SJSA1 (cell line): Measurements from ENCODE around the gene TXNIP. TPM values are rescaled to one million over a fixed set of nuclear protein-coding genes. Genes with fewer than 3 reads are reported as not detected.
A peak's percentile ranks its signal among the peaks of the same experiment; 100 is the strongest.

ENCODE experiments used
- DNase-seq, 2 experiments: peaks; one replicate each; pipeline ENCODE4 v3.0.0-alpha.2; 2015 to 2020; ENCODE audit warnings: low spot score in 2 of 2, low read depth in 1 of 2
- H3K27ac ChIP-seq: fragments of 250-450 bp; sonication (Bioruptor Pico); 2 replicates; pipeline ENCODE4 v1.5.1; 2020; ENCODE audit warnings: mild to moderate bottlenecking, moderate library complexity
- H3K27me3 ChIP-seq: fragments of 250-450 bp; sonication (Bioruptor Pico); replicated peaks from 2 replicates; pipeline ENCODE4 v1.5.1; 2020; ENCODE audit warnings: mild to moderate bottlenecking, moderate library complexity
- H3K36me3 ChIP-seq: fragments of 250-450 bp; sonication (Bioruptor Pico); 2 replicates; pipeline ENCODE4 v1.5.1; 2020; ENCODE audit warnings: mild to moderate bottlenecking
- H3K4me1 ChIP-seq: fragments of 250-450 bp; sonication (Bioruptor Pico); replicated peaks from 2 replicates; pipeline ENCODE4 v1.6.1; 2021; ENCODE audit warnings: mild to moderate bottlenecking
- H3K4me3 ChIP-seq: fragments of 250-450 bp; sonication (Bioruptor Pico); 2 replicates; pipeline ENCODE4 v1.5.1; 2020; ENCODE audit warnings: mild to moderate bottlenecking
- H3K9me3 ChIP-seq: fragments of 250-450 bp; sonication (Bioruptor Pico); replicated peaks from 2 replicates; pipeline ENCODE4 v1.5.1; 2020; ENCODE audit warnings: mild to moderate bottlenecking
- total RNA-seq: library from RNA; depleted of rRNA; stranded (reverse); fragments of >200 nt; shearing (Covaris generic); gene quantifications from 2 replicates; pipeline ENCODE4 v1.2.3, GENCODE V29; 2014

Gene TXNIP
- total RNA-seq, 1 experiment from 2014 or later: 82.5 TPM

DNA sequence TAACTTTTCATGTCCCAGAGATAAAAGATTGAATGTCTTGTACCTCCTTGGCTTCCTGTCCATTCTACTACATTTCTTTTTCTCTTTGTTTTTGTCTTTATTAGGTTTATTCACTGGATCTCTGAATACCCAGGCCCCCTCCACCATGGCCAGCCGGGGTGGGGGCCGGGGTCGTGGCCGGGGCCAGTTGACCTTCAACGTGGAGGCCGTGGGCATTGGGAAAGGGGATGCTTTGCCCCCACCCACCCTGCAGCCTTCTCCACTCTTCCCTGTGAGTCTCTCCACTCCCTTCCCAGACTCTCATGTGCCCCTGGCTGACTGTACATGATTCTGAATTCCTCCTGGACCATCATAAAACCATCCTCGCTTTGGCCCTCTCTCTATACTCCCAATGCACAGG is 21.7 kb downstream of the TXNIP start:
- H3K4me3 ChIP-seq: no peak overlapping the region
- no peak overlapping the region for H3K27ac ChIP-seq
- DNase-seq: no peak
- H3K36me3 ChIP-seq: 0 out of 2 replicates have a peak, but pooled peaks cover 4% of the 10 kb centered on the region
- H3K27me3 ChIP-seq: no peaks in the 10 kb centered on the region
- peaks cover 36% of the 10 kb centered on the region for H3K4me1 ChIP-seq
- H3K9me3 ChIP-seq: no peaks in the 10 kb centered on the region

- Histone ChIP-seq H3K27ac (no peak overlapping the region), H3K9me3 (no peaks in the 10 kb centered on the region), H3K36me3 (no peaks in the 10 kb centered on the region), H3K4me1 (peaks cover 21% of the 10 kb centered on the region), H3K27me3 (no peaks in the 10 kb centered on the region), H3K4me3 (no peak overlapping the region)
- peak in 1 of 2 experiments; percentile 38 for DNase-seq
These were observed 23.8 kb downstream of the TXNIP start for GRCh38 chr1:145972580-145972979.

DNA sequence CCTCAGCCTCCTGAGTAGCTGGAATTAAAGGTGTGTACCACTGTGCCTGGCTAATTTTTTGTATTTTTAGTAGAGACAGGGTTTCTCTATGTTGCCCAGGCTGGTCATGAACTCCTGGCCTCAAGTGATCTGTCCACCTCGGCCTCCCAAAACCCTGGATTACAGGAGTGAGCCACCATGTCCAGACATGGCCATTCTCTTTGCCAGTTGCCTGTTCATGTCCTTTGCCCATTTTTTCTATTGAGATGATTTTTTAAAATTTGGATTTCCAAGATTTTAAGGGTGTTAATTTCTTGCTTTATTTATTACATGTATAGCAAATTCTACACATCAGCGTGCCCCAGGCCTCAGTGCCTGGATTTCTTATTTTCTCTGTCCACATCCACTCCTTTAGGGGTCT is 29.1 kb downstream of the TXNIP start:
- no peaks in the 10 kb centered on the region for H3K27me3 ChIP-seq
- H3K27ac ChIP-seq: no peak overlapping the region
- H3K4me1 ChIP-seq: peaks cover 31% of the 10 kb centered on the region
- no peak overlapping the region for H3K4me3 ChIP-seq
- DNase-seq: no peak
- no peaks in the 10 kb centered on the region for H3K36me3 ChIP-seq
- H3K9me3 ChIP-seq: no peaks in the 10 kb centered on the region

GRCh38 chr1:145965119-145965744 is 31.1 kb downstream of the TXNIP start:
- Histone ChIP-seq H3K4me3 (peak overlapping the region; percentile 50), H3K9me3 (no peaks in the 10 kb centered on the region), H3K27me3 (no peaks in the 10 kb centered on the region), H3K36me3 (no peaks in the 10 kb centered on the region), H3K4me1 (peaks cover 46% of the 10 kb centered on the region), H3K27ac (no peak overlapping the region)
- DNase-seq: no peak

DNA sequence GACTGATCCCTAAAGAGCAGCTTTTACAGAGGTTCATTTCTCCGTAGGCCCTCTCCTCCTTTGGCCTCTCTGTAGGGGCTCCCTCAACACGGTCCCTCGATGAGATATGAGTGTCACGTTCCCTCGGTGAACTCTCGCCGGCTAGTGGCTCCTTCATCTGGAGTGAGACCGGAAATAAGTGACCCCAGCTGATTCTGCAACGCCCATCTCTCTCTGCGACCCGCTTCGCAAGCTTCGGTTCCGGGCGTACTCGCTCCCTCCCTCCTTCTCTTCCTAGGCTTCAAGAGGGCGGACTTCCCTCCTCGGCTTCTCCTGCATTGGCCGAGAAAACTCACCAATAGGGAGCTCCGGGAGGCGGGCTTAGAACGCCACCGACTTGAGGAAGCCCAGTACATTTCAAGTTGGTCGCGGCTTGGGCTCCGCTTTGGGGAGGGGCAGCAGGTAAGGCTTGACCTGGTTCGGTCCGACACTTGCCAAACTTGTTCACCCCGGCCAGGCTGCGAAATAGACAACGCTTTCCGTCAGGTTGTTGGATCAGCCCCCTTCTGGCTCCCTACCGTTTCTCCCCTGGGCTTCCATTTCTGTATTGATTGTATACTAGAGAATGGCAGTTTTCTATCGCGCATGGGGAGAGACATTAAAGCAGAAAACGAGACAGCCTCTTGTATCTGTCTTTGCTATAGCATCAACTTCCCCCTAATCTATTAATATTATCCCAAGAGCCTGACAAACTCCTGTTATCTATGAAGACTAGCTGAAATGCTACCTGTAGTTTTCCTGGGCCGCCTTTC is 31.9 kb downstream of the TXNIP start, which contains the start of the genes ANKRD34A and POLR3GL:
TSS of gene ANKRD34A (minus strand) at position 248 of the 791 bp plus-strand sequence. CDS start 2,816 bp downstream, outside the sequence.
TSS of gene POLR3GL (plus strand) at position 363 of the 791 bp plus-strand sequence. CDS start 10,176 bp downstream, outside the sequence.
- peak; percentile 92 to 95 for DNase-seq
- Histone ChIP-seq H3K4me1 (peaks cover 51% of the 10 kb centered on the region), H3K27ac (peak within 1 kb of the TSS; percentile 51), H3K9me3 (no peaks in the 10 kb centered on the region), H3K4me3 (peak within 1 kb of the TSS; percentile 50), H3K36me3 (no peaks in the 10 kb centered on the region), H3K27me3 (no peaks in the 10 kb centered on the region)

DNA sequence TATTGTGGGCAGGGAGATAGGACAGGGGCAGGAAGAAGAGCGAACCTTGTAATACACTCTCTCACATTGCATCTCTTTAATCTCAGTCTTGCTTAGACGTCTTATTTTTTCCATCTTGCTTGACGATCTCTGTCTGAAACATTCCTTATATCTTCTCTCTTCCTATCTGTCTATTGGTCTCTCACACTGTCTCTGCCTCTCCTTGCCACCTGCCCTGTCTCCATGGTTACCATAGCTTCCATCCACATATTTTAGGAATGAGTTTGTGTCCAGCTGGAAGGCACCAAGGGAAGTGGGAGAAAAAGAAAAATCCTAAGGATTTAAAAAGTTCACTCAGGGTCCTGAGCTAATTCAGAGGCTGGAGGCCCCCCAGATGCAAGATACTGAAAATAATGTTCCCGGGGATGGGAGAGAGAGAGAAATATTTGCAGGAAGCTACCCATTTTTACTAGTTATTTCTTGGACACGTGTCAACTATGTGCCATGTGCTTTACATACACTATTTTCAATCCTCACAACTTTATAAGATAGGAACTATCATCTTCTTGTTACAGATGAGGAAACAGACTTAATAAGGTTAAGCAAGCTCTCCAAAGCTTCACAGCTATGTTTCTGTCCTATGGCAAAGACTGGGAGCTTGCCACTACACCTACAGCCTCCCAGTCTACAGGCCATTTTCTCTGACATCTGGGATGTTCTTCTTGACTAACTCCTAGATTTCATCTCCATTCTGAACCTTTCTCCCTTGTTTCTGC is 32.9 kb downstream of the TXNIP start:
- no peaks in the 10 kb centered on the region for H3K27me3 ChIP-seq
- H3K9me3 ChIP-seq: no peaks in the 10 kb centered on the region
- H3K4me1 ChIP-seq: peaks cover 52% of the 10 kb centered on the region
- H3K27ac ChIP-seq: peak overlapping the region; percentile 51
- DNase-seq: peak in 1 of 2 experiments; percentile 53
- H3K36me3 ChIP-seq: no peaks in the 10 kb centered on the region
- H3K4me3 ChIP-seq: peak overlapping the region; percentile 50; the same call in 1 of the 2 replicates

DNA sequence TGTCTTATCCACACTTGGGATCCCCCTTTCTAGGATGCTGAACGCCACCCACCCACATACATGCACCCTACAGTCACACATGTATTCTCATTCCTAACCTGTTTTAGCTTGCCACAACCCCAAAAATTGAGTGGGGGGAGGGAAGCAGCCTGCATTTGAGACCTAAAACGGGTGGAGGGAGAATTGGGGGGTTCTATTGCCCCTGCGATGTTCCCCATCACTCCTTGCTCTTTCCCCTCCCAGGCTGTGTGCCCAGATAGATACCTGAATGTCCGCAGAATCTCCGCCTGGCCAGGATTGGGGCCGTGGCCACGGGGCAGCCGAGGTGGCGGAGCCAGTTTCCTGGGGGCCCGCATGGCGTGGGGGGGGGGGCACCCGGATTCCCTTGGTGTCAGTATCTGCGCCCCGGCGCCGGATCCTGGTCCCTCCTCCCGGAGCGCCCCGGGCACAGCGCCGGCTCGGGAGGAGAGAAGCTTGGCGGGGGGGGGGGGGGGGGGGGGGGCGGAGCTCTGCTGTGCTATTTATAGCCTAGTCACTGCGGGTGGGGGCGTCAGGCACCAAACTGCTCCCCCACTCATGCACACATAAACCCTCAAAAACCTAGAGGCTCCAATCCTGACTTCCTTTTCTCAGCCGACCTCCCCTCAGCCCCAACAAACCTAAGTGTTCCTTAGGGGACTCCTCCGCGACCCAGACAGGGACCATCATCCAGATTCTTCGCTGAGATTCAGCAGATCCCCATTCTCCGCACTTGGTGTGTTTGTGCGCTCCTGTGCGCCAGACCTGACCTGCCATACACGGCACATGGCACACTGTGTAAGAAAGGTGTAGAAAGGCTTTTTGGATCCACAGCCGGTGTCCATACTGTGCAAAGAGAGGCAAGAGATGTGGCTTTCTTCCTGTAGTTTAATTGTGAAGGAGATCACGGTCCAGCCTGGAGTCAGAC is 33.9 kb downstream of the TXNIP start:
- DNase-seq: no peak
- peak overlapping the region; percentile 27 for H3K4me3 ChIP-seq

GRCh38 chr1:145961425-145962156 is 34.8 kb downstream of the TXNIP start:
- Histone ChIP-seq H3K27ac (no peak overlapping the region), H3K27me3 (no peaks in the 10 kb centered on the region), H3K4me3 (peak overlapping the region; percentile 58), H3K9me3 (no peaks in the 10 kb centered on the region), H3K36me3 (no peaks in the 10 kb centered on the region), H3K4me1 (peaks cover 54% of the 10 kb centered on the region)
- no peak for DNase-seq

More for the DNA sequence above, 33.9 kb downstream of the TXNIP start:
- H3K27me3 ChIP-seq: no peaks in the 10 kb centered on the region
- H3K27ac ChIP-seq: no peak overlapping the region
- H3K9me3 ChIP-seq: no peaks in the 10 kb centered on the region
- H3K4me1 ChIP-seq: peaks cover 53% of the 10 kb centered on the region
- H3K36me3 ChIP-seq: no peaks in the 10 kb centered on the region

DNA sequence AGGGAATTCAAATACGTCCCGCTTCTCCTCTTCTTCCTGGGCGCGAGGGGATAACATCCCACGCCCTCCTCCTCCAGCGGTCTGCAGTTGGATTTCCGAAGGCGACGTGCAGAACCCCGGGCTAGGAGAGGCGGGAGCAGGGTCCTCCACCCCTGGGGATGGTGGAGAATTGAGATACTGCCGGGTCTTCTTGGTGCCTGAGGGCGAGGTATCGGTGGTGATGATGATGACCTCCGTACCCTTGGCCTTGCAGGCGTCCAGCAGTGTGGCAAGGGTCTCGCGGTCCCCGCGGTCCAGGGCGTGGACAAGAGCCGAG is 35.3 kb downstream of the TXNIP start:
- Histone ChIP-seq H3K27ac (peak overlapping the region; percentile 37; the same call in 1 of the 2 replicates), H3K4me1 (peaks cover 59% of the 10 kb centered on the region)
- DNase-seq: no peak

DNA sequence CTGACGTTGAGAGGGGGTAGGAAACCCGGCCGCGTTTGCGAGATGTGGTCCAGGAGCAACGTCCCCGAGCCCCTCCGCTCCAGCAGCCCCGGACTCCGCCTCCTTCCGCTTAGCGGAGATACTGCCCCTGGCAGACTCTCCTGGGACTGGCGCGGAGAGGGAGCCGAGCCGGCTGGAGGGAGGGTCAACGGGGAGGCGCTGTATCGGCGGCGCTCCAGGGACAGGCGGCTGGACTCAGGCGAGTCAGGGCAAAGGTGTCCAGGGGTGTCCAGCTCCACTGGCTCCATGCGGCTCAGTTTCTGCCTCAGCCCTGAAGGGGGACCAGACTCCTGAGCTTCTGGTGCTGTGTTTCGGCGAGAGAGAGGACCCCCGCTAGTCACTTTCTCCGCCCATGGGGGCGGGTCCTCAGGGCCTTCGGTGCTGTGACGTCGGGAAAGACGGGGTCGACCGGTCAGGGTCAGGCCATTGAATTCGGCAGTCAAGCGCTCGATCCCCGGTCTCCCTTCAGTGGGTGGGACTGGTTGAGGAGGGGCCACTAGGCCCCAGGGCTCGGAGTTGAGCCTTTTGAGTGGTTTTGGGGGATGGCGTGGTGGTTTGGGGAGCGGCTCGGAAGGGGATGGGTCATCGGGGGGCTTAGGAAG is 35.8 kb downstream of the TXNIP start:
- DNase-seq: peak; percentile 83 to 85
- H3K9me3 ChIP-seq: no peaks in the 10 kb centered on the region
- H3K36me3 ChIP-seq: no peaks in the 10 kb centered on the region
- H3K4me3 ChIP-seq: peak overlapping the region; percentile 58
- peaks cover 64% of the 10 kb centered on the region for H3K4me1 ChIP-seq
- H3K27me3 ChIP-seq: no peaks in the 10 kb centered on the region
- peak overlapping the region; percentile 37; the same call in 1 of the 2 replicates for H3K27ac ChIP-seq

More for the DNA sequence above, 35.3 kb downstream of the TXNIP start:
- H3K36me3 ChIP-seq: no peaks in the 10 kb centered on the region
- H3K27me3 ChIP-seq: no peaks in the 10 kb centered on the region
- H3K4me3 ChIP-seq: peak overlapping the region; percentile 58
- no peaks in the 10 kb centered on the region for H3K9me3 ChIP-seq

DNA sequence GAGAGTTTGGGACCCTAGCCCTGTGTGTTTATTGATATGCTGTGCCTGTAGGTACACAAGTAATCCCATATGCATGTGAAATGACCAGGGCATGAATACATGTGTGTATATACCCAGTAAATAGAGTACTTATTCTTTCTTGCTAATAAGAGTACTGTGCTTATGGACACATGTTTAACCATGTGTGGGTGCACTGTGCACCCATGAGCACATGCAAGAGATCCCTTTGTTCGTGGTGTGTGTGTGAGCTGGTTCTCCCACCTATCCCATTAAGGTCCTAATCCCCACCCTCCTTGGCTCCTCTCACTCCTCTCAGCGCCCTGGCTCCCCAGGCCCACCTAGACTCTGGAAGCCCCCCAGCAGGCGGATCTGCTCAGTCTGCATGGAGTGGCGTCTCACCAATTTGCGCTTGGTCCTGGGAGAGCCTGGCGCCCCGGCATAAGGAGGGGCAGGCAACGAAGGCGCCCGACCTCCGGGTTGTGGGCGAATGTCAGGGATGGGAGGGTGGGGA is 36.4 kb downstream of the TXNIP start:
- Histone ChIP-seq H3K27ac (no peak overlapping the region), H3K36me3 (peaks cover under 1% of the 10 kb centered on the region), H3K27me3 (no peaks in the 10 kb centered on the region), H3K4me3 (peak overlapping the region; percentile 58), H3K4me1 (peaks cover 64% of the 10 kb centered on the region), H3K9me3 (no peaks in the 10 kb centered on the region)
- no peak for DNase-seq

DNA sequence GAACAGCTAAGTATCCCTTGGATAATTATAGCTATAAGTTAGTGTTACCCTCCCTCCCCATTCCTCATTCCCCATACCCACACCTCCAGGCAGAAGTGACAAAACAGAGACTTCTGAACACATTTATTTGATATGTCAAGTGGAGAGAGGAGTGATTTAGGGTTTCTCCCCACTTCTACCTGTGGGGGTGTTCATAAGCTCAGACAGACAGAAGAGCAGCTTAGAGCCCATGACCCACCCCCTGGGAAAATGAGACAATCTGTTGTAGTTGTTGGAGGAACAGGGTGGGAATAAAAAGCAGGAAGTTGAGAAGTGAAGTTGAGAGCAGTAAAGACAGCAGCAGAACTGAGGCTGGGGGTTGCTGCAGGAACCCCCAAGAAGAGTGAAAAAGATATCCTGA is 37.0 kb downstream of the TXNIP start:
- no peak for DNase-seq
- Histone ChIP-seq H3K9me3 (no peaks in the 10 kb centered on the region), H3K4me3 (no peak overlapping the region), H3K27ac (no peak overlapping the region), H3K4me1 (peaks cover 63% of the 10 kb centered on the region), H3K27me3 (no peaks in the 10 kb centered on the region), H3K36me3 (peaks cover 8% of the 10 kb centered on the region)
